AG09309 (cell line): ENCODE results near the gene MEGF9.
A peak's percentile ranks its signal among the peaks of the same experiment; 100 is the strongest.

Experiments used
- DNase-seq: peaks from one replicate; pipeline ENCODE4 v3.0.0-alpha.2; 2010; ENCODE audit warnings: low read depth
- H3K4me3 ChIP-seq: 2 replicates; pipeline ENCODE4 v1.5.1; 2011; ENCODE audit warnings: mild to moderate bottlenecking, low read depth, low read length, moderate library complexity; ENCODE audit not compliant: control insufficient read depth
- TF ChIP-seq, protein P1 (sequence below): IDR thresholded peaks from 2 replicates; pipeline ENCODE4 v1.5.1; 2011; ENCODE audit warnings: mild to moderate bottlenecking, low read depth, low read length, inconsistent platforms; ENCODE audit not compliant: insufficient read depth, control insufficient read depth; ENCODE audit errors: missing control alignments

The MEGF9 gene

GRCh38 chr9:120610975-120611689, 103.1 kb downstream of the MEGF9 start:
- TF ChIP-seq, protein P1, sequence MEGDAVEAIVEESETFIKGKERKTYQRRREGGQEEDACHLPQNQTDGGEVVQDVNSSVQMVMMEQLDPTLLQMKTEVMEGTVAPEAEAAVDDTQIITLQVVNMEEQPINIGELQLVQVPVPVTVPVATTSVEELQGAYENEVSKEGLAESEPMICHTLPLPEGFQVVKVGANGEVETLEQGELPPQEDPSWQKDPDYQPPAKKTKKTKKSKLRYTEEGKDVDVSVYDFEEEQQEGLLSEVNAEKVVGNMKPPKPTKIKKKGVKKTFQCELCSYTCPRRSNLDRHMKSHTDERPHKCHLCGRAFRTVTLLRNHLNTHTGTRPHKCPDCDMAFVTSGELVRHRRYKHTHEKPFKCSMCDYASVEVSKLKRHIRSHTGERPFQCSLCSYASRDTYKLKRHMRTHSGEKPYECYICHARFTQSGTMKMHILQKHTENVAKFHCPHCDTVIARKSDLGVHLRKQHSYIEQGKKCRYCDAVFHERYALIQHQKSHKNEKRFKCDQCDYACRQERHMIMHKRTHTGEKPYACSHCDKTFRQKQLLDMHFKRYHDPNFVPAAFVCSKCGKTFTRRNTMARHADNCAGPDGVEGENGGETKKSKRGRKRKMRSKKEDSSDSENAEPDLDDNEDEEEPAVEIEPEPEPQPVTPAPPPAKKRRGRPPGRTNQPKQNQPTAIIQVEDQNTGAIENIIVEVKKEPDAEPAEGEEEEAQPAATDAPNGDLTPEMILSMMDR, result peak; percentile 12
- DNase-seq, result no peak
- no peak overlapping the region for H3K4me3 ChIP-seq

DNA sequence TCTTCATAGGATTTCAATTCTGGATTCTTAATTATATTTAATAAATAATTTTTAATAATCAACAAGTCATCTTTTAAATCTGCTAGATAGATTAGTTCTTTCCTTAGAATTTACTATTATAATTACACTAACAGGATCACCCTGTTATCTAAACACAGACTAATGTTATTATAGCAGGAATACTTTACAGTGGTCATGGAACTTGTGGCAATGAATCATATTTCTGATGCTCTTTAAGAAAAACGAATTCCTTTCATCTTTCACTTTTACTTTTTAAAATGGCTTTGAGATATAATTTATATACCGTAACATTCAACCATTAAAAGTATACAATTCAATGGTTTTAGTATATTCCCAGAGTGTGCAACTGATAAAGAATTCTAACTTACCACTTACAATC, 104.6 kb downstream of the MEGF9 start:
- no peak overlapping the region for H3K4me3 ChIP-seq
- DNase-seq, result no peak
- TF ChIP-seq, protein P1, result no peak

DNA sequence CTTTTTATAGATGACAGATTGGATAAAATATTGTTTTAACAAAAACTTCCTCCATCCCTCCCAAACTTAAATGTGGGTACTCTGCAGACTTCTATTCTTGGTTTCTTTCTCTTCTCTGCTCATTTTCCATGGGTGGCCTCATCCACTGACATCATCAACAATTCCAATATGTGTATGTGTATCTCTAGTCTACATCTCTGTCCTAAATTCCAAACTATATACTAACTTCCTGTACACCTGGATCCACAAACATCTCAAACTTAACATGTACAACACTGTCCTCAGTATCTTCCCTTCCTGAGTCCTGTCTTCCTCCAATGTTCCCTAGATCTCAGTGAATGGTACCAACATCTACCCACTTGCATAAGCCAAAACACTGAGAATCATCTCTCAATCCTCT, 105.8 kb downstream of the MEGF9 start:
- DNase-seq, result no peak
- no peak overlapping the region for H3K4me3 ChIP-seq
- TF ChIP-seq, protein P1, result no peak

- DNase-seq, result no peak
- TF ChIP-seq, protein P1, result no peak
- H3K4me3 ChIP-seq, result no peak overlapping the region
These were observed 110.7 kb downstream of the MEGF9 start for GRCh38 chr9:120603591-120603990.

GRCh38 chr9:120603010-120603409, 111.3 kb downstream of the MEGF9 start:
- H3K4me3 ChIP-seq, result no peak overlapping the region
- no peak for DNase-seq
- TF ChIP-seq, protein P1, result no peak

GRCh38 chr9:120593955-120594277, 120.4 kb downstream of the MEGF9 start:
- H3K4me3 ChIP-seq, result no peak overlapping the region
- TF ChIP-seq, protein P1, result no peak
- DNase-seq, result no peak

GRCh38 chr9:120593250-120593954, 120.9 kb downstream of the MEGF9 start:
- DNase-seq, result no peak
- TF ChIP-seq, protein P1, result no peak

More at GRCh38 chr9:120593250-120593954, 120.9 kb downstream of the MEGF9 start:
- no peak overlapping the region for H3K4me3 ChIP-seq
